Measurements from ENCODE around the gene GAL.

GRCh38 chr11:68707527-68707926, 23.2 kb downstream of the GAL start:
- TF ChIP-seq, protein P1, sequence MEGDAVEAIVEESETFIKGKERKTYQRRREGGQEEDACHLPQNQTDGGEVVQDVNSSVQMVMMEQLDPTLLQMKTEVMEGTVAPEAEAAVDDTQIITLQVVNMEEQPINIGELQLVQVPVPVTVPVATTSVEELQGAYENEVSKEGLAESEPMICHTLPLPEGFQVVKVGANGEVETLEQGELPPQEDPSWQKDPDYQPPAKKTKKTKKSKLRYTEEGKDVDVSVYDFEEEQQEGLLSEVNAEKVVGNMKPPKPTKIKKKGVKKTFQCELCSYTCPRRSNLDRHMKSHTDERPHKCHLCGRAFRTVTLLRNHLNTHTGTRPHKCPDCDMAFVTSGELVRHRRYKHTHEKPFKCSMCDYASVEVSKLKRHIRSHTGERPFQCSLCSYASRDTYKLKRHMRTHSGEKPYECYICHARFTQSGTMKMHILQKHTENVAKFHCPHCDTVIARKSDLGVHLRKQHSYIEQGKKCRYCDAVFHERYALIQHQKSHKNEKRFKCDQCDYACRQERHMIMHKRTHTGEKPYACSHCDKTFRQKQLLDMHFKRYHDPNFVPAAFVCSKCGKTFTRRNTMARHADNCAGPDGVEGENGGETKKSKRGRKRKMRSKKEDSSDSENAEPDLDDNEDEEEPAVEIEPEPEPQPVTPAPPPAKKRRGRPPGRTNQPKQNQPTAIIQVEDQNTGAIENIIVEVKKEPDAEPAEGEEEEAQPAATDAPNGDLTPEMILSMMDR (conservative IDR thresholded peaks at IDR 0.05; ENCODE audit: low read depth in 2 of 2): no peak
- TF ChIP-seq EZH2 (IDR thresholded peaks at IDR 0.05; ENCODE audit: low read depth, unreplicated experiment) (no peak), POLR2AphosphoS5 (IDR thresholded peaks at IDR 0.05; ENCODE audit: low read depth) (no peak), CREB1 (CRISPR knock-in tag; IDR thresholded peaks at IDR 0.05; ENCODE audit: low read depth) (no peak), JUNB (IDR thresholded peaks at IDR 0.05; ENCODE audit: unreplicated experiment) (no peak)
- TF ChIP-seq, protein P2, sequence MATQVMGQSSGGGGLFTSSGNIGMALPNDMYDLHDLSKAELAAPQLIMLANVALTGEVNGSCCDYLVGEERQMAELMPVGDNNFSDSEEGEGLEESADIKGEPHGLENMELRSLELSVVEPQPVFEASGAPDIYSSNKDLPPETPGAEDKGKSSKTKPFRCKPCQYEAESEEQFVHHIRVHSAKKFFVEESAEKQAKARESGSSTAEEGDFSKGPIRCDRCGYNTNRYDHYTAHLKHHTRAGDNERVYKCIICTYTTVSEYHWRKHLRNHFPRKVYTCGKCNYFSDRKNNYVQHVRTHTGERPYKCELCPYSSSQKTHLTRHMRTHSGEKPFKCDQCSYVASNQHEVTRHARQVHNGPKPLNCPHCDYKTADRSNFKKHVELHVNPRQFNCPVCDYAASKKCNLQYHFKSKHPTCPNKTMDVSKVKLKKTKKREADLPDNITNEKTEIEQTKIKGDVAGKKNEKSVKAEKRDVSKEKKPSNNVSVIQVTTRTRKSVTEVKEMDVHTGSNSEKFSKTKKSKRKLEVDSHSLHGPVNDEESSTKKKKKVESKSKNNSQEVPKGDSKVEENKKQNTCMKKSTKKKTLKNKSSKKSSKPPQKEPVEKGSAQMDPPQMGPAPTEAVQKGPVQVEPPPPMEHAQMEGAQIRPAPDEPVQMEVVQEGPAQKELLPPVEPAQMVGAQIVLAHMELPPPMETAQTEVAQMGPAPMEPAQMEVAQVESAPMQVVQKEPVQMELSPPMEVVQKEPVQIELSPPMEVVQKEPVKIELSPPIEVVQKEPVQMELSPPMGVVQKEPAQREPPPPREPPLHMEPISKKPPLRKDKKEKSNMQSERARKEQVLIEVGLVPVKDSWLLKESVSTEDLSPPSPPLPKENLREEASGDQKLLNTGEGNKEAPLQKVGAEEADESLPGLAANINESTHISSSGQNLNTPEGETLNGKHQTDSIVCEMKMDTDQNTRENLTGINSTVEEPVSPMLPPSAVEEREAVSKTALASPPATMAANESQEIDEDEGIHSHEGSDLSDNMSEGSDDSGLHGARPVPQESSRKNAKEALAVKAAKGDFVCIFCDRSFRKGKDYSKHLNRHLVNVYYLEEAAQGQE (IDR thresholded peaks at IDR 0.05; ENCODE audit: unreplicated experiment): no peak

All from GM23338 (cell line).